ENCODE measurements around the gene EIF5. TPM values are rescaled to one million over a fixed set of nuclear protein-coding genes. Genes with fewer than 3 reads are reported as not detected.
"Not testable (repeated sequence)": the region's sequence is repeated elsewhere in the genome, so short reads cannot be mapped to it uniquely, and the experiment has no call there.

Gene EIF5
- polyA plus RNA-seq, 3 donors, result 258 to 291 (median 266) TPM

- no peak for DNase-seq (ENCODE audit: low read depth in 3 of 3, low spot score in 2 of 3)
Measured at GRCh38 chr14:103332143-103332919, 1.7 kb upstream of the EIF5 start.

- DNase-seq (ENCODE audit: low read depth in 3 of 3, low spot score in 2 of 3), result peak in 2 of 3 donors; percentile 31 to 45
Measured at GRCh38 chr14:103334644-103335622, 896 bp downstream of the EIF5 start.

GRCh38 chr14:103336191-103336590 lies 2.2 kb downstream of the EIF5 start:
- DNase-seq (ENCODE audit: low read depth in 3 of 3, low spot score in 2 of 3), result no peak

- no peak for DNase-seq (ENCODE audit: low read depth in 3 of 3, low spot score in 2 of 3)
Measured at GRCh38 chr14:103337794-103338193, 3.8 kb downstream of the EIF5 start.

- DNase-seq (ENCODE audit: low read depth in 3 of 3, low spot score in 2 of 3), result no peak
Measured at GRCh38 chr14:103339561-103339960, 5.5 kb downstream of the EIF5 start.

- DNase-seq (ENCODE audit: low read depth in 3 of 3, low spot score in 2 of 3), result no peak
Measured at GRCh38 chr14:103340480-103341212, 6.6 kb downstream of the EIF5 start.

DNA sequence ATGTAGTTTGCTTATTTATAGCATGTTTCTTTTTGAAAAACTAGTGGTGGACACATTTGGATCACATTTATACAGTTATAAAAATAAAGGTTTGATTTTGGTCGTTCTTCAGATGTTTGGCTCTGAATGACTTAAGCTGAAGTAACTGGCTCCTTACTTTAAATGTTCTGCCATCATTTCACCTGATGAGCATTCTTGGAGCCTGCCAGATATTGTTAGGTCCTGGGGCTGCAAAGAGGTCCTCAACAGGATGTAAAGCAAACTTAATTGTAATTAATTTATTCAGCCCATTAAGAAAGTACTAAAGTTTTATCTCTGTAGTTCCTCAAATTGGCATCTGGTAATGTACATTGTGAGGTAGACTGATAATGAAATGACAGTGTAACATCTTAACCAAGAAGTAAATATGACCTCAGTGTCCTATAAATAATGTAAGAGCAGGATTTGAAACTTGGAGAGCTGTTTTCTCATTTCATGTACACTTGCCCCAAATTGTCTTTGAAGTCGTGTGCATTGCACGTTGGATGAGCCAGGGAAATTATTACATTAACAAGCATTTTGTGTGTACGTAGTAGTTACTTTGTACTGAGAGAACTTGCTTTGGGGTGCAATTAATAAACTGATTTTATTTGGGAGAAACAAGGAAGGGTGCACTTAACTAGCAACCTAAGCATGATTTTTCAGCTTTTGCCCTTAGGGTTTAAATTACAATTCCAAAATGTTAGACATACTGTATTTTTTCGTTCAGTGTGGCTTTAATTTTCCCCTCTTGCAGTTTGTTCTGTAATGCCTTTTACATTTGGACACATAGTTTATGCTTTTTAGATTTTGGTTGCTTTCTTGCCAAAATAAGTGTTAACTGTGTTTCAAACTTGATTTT lies 7.5 kb downstream of the EIF5 start:
- no peak for DNase-seq (ENCODE audit: low read depth in 3 of 3, low spot score in 2 of 3)

GRCh38 chr14:103343164-103343879 lies 9.3 kb downstream of the EIF5 start:
- no peak for DNase-seq (ENCODE audit: low read depth in 3 of 3, low spot score in 2 of 3)

GRCh38 chr14:103343905-103344797 lies 10.1 kb downstream of the EIF5 start:
- DNase-seq (ENCODE audit: low read depth in 3 of 3, low spot score in 2 of 3), result no peak

DNA sequence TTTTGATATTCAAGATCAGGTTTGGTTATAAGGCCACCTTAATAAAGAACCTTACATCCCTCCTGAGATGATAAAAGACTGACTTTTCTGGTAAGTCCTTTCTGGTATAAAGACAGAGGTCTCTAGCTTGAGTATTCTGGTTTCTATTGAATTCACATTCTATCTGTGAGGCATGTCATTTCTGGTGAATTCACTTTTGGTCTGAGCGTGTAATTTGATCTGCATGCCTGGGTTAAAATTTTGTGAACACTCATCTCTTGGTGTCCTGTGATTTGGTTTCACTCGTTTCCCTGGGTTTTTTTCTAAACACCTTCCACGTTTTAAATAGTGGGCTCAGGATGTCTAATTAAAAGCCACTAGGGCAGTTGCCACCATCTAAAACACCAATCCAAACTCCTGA lies 12.2 kb downstream of the EIF5 start:
- DNase-seq (ENCODE audit: low read depth in 3 of 3, low spot score in 2 of 3), result no peak

DNA sequence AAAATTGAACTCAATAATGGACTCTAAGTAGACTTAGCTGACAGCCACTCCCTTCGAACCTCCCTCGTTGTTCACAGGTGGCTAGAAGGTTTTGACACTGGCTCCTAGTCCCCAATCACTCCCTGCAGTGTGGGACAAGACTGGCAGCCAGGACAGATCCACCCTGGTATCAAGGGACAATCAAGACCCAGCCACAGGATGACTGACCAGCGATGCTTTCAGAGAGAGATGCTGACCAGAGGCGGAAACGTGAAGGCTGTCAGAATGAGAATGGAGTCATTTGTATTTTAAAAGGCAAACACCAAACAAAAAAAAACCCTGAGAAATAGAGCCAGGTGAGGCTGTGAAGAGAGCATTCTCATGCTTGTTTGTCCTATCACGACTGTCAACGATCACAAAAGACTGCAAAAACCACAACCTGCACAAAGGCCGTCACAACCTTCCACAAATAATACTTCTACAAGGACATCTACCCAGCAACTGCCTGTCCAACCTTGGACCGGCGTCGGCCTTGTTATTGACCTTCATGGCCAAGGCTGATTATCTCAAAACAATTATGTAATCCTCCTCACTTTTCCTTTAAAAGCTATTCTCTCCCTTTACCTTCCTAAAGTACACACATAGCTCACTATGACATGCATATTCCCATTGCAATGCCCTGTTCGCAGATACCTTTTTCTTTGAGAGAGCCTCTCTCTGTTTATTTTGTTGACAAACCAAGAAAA lies 13.2 kb downstream of the EIF5 start:
- no peak for DNase-seq (ENCODE audit: low read depth in 3 of 3, low spot score in 2 of 3)

GRCh38 chr14:103348154-103348553 lies 14.1 kb downstream of the EIF5 start:
- no peak for DNase-seq (ENCODE audit: low read depth in 3 of 3, low spot score in 2 of 3)

DNA sequence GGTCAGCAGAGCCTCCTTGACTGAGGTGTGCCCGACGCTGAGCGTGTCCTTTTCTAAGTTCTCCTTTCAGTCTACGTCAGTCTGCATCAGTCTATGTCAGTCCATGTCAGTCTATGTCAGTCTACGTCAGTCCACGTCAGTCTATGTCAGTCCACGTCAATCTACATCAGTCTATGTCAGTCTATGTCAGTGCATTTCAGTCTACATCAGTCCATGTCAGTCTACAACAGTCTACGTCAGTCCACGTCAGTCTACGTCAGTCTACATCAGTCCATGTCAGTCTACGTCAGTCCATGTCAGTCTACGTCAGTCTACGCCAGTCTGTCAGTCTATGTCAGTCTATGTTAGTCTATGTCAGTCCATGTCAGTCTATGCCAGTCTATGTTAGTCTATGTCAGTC lies 15.9 kb downstream of the EIF5 start:
- no peak for DNase-seq (ENCODE audit: low read depth in 3 of 3, low spot score in 2 of 3)

- DNase-seq (ENCODE audit: low read depth in 3 of 3, low spot score in 2 of 3), result no peak
Measured at GRCh38 chr14:103353362-103353761, 19.3 kb downstream of the EIF5 start.

GRCh38 chr14:103354141-103354540 lies 20.1 kb downstream of the EIF5 start:
- DNase-seq (ENCODE audit: low read depth in 3 of 3, low spot score in 2 of 3), result no peak

- no peak for DNase-seq (ENCODE audit: low read depth in 3 of 3, low spot score in 2 of 3)
Measured at GRCh38 chr14:103356024-103356682, 22.1 kb downstream of the EIF5 start.

DNA sequence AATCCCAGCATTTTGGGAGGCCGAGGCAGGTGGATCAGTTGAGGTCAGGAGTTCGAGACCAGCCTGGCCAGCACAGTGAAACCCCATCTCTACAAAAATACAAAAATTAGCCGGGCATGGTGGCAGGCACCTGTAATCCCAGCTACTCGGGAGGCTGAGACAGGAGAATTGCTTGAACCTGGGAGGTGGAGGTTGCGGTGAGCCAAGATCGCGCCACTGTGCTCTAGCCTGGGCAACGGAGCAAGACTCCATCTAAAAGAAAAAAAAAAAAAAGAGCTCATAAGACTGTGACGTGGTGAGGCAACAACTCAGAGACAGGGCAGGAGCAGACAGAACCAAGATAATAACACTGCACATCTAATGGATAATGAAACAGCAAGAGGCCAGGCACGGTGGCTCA lies 23.5 kb downstream of the EIF5 start:
- not testable (repeated sequence) for DNase-seq (ENCODE audit: low read depth in 3 of 3, low spot score in 2 of 3)
